ENCODE results near the gene MLC1. TPM values are rescaled to one million over a fixed set of nuclear protein-coding genes. Genes with fewer than 3 reads are reported as not detected.
"Not testable (repeated sequence)": the region's sequence is repeated elsewhere in the genome, so short reads cannot be mapped to it uniquely, and the experiment has no call there.

Gene MLC1
- polyA plus RNA-seq, 1 donor = 0.57 TPM

- WGBS (ENCODE audit: insufficient coverage, low lambda C conversion rate) = no CpG with 5 or more reads among the region's 12 CpGs
Measured at GRCh38 chr22:50087646-50088045, 2.4 kb upstream of the MLC1 start.

GRCh38 chr22:50086975-50087374 is 1.7 kb upstream of the MLC1 start:
- no CpG with 5 or more reads among the region's 4 CpGs for WGBS (ENCODE audit: insufficient coverage, low lambda C conversion rate)
- H3K27ac ChIP-seq (ENCODE audit: low read length); H3K4me1 ChIP-seq (ENCODE audit: control insufficient read depth, insufficient read depth, low read length); H3K36me3 ChIP-seq (ENCODE audit: control insufficient read depth, insufficient read depth, low read length); DNase-seq; H3K4me3 ChIP-seq (ENCODE audit: low read length): not testable (repeated sequence)
- peaks cover 14% of the 10 kb centered on the region for H3K9me3 ChIP-seq (ENCODE audit: control insufficient read depth, low read depth, low read length)
- peaks cover 20% of the 10 kb centered on the region for H3K27me3 ChIP-seq (ENCODE audit: control insufficient read depth, insufficient read depth, low read length)

More at GRCh38 chr22:50087646-50088045, 2.4 kb upstream of the MLC1 start:
- H3K27ac ChIP-seq (ENCODE audit: low read length) = no peak overlapping the region
- peaks cover 14% of the 10 kb centered on the region for H3K9me3 ChIP-seq (ENCODE audit: control insufficient read depth, low read depth, low read length)
- no peaks in the 10 kb centered on the region for H3K36me3 ChIP-seq (ENCODE audit: control insufficient read depth, insufficient read depth, low read length)
- H3K27me3 ChIP-seq (ENCODE audit: control insufficient read depth, insufficient read depth, low read length) = peaks cover 20% of the 10 kb centered on the region
- no peak for DNase-seq
- no peak overlapping the region for H3K4me3 ChIP-seq (ENCODE audit: low read length)
- H3K4me1 ChIP-seq (ENCODE audit: control insufficient read depth, insufficient read depth, low read length) = peaks cover 8% of the 10 kb centered on the region

- H3K4me3 ChIP-seq (ENCODE audit: low read length) = no peak overlapping the region
- peaks cover 14% of the 10 kb centered on the region for H3K9me3 ChIP-seq (ENCODE audit: control insufficient read depth, low read depth, low read length)
- H3K27me3 ChIP-seq (ENCODE audit: control insufficient read depth, insufficient read depth, low read length) = peaks cover 17% of the 10 kb centered on the region
- H3K36me3 ChIP-seq (ENCODE audit: control insufficient read depth, insufficient read depth, low read length) = no peaks in the 10 kb centered on the region
- peaks cover 8% of the 10 kb centered on the region for H3K4me1 ChIP-seq (ENCODE audit: control insufficient read depth, insufficient read depth, low read length)
- H3K27ac ChIP-seq (ENCODE audit: low read length) = no peak overlapping the region
- 90% methylated on average over 3 of the region's 5 CpGs for WGBS (ENCODE audit: insufficient coverage, low lambda C conversion rate)
- no peak for DNase-seq
Measured at GRCh38 chr22:50086526-50086925, 1.3 kb upstream of the MLC1 start.

DNA sequence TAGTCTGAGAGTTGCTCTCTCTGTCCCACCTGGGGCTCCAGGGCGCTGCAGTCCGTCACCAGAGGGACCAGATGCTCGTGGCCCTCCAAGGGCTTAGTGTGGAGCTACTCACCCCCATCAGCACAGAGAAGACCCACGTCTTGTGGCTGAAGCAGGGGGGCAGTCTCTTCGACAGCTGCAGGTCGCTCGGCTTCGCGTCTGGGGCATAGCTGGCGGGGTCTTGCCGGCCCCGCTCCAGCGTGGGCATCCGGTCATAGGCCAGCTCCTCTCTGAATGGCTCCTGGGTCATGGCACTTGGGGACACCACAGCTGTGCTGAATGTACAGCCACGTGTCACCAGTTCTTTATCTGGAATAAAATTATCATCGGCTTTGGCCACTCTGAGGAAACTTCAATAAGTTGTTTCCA is 608 bp downstream of the MLC1 start:
- WGBS (ENCODE audit: insufficient coverage, low lambda C conversion rate) = 100% methylated on average over 1 of the region's 16 CpGs
- DNase-seq = no peak
- Histone ChIP-seq H3K9me3 (ENCODE audit: control insufficient read depth, low read depth, low read length) (no peaks in the 10 kb centered on the region), H3K27me3 (ENCODE audit: control insufficient read depth, insufficient read depth, low read length) (peaks cover 7% of the 10 kb centered on the region), H3K4me3 (ENCODE audit: low read length) (no peak overlapping the region), H3K27ac (ENCODE audit: low read length) (no peak overlapping the region), H3K4me1 (ENCODE audit: control insufficient read depth, insufficient read depth, low read length) (peaks cover 8% of the 10 kb centered on the region), H3K36me3 (ENCODE audit: control insufficient read depth, insufficient read depth, low read length) (no peaks in the 10 kb centered on the region)

DNA sequence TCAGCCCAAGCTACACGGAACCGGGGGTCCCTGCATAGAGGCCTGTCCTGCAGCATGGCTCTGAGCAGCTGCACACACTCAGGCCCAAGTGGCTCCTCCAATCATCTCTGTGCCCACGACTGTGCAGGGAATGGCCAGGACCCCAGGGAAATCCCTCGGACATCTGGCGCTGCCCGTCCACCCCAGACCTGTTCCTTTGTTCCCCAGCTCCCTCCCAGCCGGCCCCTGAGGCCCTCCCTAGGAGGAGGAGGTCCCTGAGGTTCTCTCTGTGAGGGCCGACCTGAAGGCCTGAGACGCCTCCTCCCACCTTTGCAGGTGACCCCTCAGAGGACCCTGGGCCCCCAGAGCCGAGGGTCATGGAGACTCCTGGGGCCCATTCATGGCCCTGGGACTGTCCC is 1.1 kb downstream of the MLC1 start:
- Histone ChIP-seq H3K27ac (ENCODE audit: low read length) (no peak overlapping the region), H3K27me3 (ENCODE audit: control insufficient read depth, insufficient read depth, low read length) (peaks cover 3% of the 10 kb centered on the region), H3K4me1 (ENCODE audit: control insufficient read depth, insufficient read depth, low read length) (peaks cover 8% of the 10 kb centered on the region), H3K36me3 (ENCODE audit: control insufficient read depth, insufficient read depth, low read length) (no peaks in the 10 kb centered on the region), H3K9me3 (ENCODE audit: control insufficient read depth, low read depth, low read length) (no peaks in the 10 kb centered on the region), H3K4me3 (ENCODE audit: low read length) (no peak overlapping the region)
- no CpG with 5 or more reads among the region's 10 CpGs for WGBS (ENCODE audit: insufficient coverage, low lambda C conversion rate)
- DNase-seq = no peak

DNA sequence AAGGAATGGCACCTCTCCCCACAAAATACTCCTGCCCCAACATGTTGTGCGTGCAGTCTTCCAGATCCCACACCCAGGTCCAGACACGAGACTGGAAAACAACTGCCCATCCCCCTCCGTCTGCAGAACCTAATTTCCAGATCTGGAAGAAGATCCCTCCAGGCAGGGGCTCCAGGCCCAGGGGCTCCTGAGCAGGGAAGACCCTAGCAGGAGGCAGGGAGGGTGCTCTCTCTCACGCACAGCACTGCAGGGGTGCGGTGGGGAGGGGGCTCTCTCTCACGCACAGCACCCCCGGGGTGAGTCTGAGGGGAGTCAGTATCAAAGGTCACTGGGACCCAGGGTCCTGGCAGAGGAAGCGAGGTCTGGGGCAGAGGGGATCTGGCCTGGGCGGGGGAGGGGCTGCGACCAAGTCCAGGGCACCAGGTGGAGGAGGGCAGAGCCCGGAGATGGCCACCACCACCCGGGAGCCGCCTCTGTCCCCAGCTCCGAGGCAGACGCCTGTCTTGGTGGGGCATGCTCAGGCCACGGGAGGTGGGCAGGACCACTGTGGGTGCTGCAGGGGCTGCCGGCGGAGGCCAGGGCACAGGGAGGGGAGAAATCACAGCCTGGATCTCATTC is 1.7 kb downstream of the MLC1 start:
- peaks cover 3% of the 10 kb centered on the region for H3K27me3 ChIP-seq (ENCODE audit: control insufficient read depth, insufficient read depth, low read length)
- peaks cover 8% of the 10 kb centered on the region for H3K4me1 ChIP-seq (ENCODE audit: control insufficient read depth, insufficient read depth, low read length)
- H3K4me3 ChIP-seq (ENCODE audit: low read length) = no peak overlapping the region
- H3K27ac ChIP-seq (ENCODE audit: low read length) = no peak overlapping the region
- no peak for DNase-seq
- no peaks in the 10 kb centered on the region for H3K36me3 ChIP-seq (ENCODE audit: control insufficient read depth, insufficient read depth, low read length)
- no peaks in the 10 kb centered on the region for H3K9me3 ChIP-seq (ENCODE audit: control insufficient read depth, low read depth, low read length)
- no CpG with 5 or more reads among the region's 18 CpGs for WGBS (ENCODE audit: insufficient coverage, low lambda C conversion rate)

DNA sequence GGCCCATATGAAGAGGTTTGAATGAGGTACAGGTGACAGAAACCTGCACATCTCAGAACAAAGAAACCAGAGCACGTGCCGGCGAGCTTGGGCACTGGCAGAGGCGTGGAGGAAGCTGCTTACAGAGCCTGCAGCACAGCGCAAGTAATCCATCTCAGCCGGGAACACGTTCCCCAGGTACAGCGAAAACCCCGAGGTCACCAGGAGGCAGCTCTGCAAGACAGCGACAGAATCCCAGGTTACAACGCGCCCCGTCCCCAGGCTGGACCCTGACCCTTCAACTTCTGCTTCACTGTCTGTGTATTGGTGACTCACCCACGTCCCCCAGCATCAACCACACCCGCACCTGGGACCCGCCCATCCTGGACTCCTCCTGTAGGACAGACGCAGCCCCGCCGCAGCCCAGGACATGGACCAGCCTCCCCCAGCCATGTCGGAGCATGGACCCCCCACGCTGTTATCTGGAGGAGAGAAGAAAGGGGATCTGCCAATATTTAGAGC is 2.2 kb downstream of the MLC1 start:
- WGBS (ENCODE audit: insufficient coverage, low lambda C conversion rate) = no CpG with 5 or more reads among the region's 21 CpGs
- Histone ChIP-seq H3K27me3 (ENCODE audit: control insufficient read depth, insufficient read depth, low read length) (peaks cover 3% of the 10 kb centered on the region), H3K4me3 (ENCODE audit: low read length) (no peak overlapping the region), H3K9me3 (ENCODE audit: control insufficient read depth, low read depth, low read length) (no peaks in the 10 kb centered on the region), H3K27ac (ENCODE audit: low read length) (no peak overlapping the region), H3K4me1 (ENCODE audit: control insufficient read depth, insufficient read depth, low read length) (peaks cover 8% of the 10 kb centered on the region), H3K36me3 (ENCODE audit: control insufficient read depth, insufficient read depth, low read length) (no peaks in the 10 kb centered on the region)
- DNase-seq = peak; percentile 78 to 80

DNA sequence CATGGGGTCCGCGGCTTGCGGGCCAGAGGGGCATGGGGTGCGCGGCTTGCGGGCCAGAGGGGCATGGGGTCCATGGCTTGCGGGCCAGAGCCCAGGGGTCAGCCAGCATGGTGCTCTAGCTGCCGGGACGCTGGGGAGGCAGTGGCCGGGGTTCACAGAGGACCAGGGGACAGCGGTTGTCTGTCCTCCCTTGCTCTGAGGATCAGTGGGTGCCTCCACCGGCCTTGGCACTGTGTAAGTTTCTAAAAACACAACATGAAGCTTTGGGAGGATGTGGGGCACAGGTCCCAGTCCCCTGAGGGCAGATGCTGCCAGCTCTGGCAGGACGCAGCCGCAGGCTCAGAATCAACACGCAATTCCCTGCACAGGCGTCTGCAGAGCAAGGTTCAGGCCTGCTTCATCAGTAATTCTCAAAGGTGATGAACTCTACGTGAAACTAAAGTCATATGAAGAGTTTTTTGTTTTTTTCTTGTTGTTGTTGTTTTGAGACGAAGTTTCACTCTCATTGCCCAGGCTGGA is 3.0 kb downstream of the MLC1 start:
- no peak for DNase-seq
- peaks cover 3% of the 10 kb centered on the region for H3K27me3 ChIP-seq (ENCODE audit: control insufficient read depth, insufficient read depth, low read length)
- H3K36me3 ChIP-seq (ENCODE audit: control insufficient read depth, insufficient read depth, low read length) = no peaks in the 10 kb centered on the region
- H3K4me1 ChIP-seq (ENCODE audit: control insufficient read depth, insufficient read depth, low read length) = peaks cover 8% of the 10 kb centered on the region
- H3K4me3 ChIP-seq (ENCODE audit: low read length) = no peak overlapping the region
- WGBS (ENCODE audit: insufficient coverage, low lambda C conversion rate) = no CpG with 5 or more reads among the region's 18 CpGs
- H3K9me3 ChIP-seq (ENCODE audit: control insufficient read depth, low read depth, low read length) = no peaks in the 10 kb centered on the region
- no peak overlapping the region for H3K27ac ChIP-seq (ENCODE audit: low read length)

GRCh38 chr22:50081426-50082196 is 3.6 kb downstream of the MLC1 start:
- Histone ChIP-seq H3K36me3 (ENCODE audit: control insufficient read depth, insufficient read depth, low read length) (no peaks in the 10 kb centered on the region), H3K9me3 (ENCODE audit: control insufficient read depth, low read depth, low read length) (no peaks in the 10 kb centered on the region), H3K4me1 (ENCODE audit: control insufficient read depth, insufficient read depth, low read length) (peaks cover 8% of the 10 kb centered on the region), H3K27ac (ENCODE audit: low read length) (no peak overlapping the region), H3K4me3 (ENCODE audit: low read length) (no peak overlapping the region), H3K27me3 (ENCODE audit: control insufficient read depth, insufficient read depth, low read length) (peaks cover 3% of the 10 kb centered on the region)
- no peak for DNase-seq
- WGBS (ENCODE audit: insufficient coverage, low lambda C conversion rate) = no CpG with 5 or more reads among the region's 27 CpGs

GRCh38 chr22:50080077-50080465 is 5.2 kb downstream of the MLC1 start:
- WGBS (ENCODE audit: insufficient coverage, low lambda C conversion rate) = no CpG with 5 or more reads among the region's 13 CpGs
- no peak overlapping the region for H3K27ac ChIP-seq (ENCODE audit: low read length)
- peaks cover 3% of the 10 kb centered on the region for H3K27me3 ChIP-seq (ENCODE audit: control insufficient read depth, insufficient read depth, low read length)
- H3K4me3 ChIP-seq (ENCODE audit: low read length) = no peak overlapping the region
- H3K9me3 ChIP-seq (ENCODE audit: control insufficient read depth, low read depth, low read length) = no peaks in the 10 kb centered on the region
- no peak for DNase-seq
- peaks cover 8% of the 10 kb centered on the region for H3K4me1 ChIP-seq (ENCODE audit: control insufficient read depth, insufficient read depth, low read length)
- H3K36me3 ChIP-seq (ENCODE audit: control insufficient read depth, insufficient read depth, low read length) = no peaks in the 10 kb centered on the region
